ENCODE results near the gene NPAS4.

The NPAS4 gene

DNA sequence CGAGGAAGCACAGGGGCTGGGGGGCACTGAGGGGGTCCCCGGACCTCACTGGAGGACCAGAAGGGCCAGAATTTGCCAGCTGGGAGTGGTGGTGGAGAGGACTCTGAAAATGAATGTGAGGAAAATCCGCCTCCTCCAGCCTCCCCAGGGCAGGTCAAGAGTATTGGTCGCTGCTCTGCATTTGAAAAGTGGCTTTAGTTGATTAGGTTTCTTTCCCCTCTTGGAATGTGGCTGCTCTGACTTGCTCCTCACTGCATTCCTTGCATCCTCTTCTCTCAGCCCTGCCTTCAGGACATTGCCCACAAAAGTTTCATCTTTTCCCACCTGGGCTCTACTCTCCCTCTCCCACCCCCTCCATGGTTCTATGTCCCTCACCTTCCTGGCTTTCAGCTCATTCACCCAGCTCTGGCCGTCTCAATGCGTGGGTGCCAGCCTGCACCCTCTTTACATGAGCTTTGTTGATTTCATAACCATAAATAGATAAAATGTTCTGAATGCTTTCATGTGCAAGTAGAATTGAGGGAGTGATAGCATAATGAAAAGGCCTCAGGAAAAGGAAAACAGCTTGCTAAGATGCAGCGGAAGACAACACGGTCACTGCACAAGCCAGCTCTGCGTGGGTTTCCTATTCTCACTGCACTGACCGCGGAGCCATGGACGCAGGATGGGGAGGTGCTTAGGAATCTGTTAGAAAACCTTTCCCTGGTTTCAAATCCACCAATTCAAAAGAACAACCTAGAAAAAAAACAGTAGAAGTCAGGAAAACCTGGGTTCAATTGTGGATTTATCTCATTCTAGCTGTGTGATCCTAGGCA is 6.5 kb upstream of the NPAS4 start:
- TF ChIP-seq POLR2A (IDR thresholded peaks at IDR 0.05; ENCODE audit: extremely low read depth, insufficient read length) (no peak), MYC (IDR thresholded peaks at IDR 0.05; ENCODE audit: low read depth, low read length) (no peak)
- TF ChIP-seq, protein P1, sequence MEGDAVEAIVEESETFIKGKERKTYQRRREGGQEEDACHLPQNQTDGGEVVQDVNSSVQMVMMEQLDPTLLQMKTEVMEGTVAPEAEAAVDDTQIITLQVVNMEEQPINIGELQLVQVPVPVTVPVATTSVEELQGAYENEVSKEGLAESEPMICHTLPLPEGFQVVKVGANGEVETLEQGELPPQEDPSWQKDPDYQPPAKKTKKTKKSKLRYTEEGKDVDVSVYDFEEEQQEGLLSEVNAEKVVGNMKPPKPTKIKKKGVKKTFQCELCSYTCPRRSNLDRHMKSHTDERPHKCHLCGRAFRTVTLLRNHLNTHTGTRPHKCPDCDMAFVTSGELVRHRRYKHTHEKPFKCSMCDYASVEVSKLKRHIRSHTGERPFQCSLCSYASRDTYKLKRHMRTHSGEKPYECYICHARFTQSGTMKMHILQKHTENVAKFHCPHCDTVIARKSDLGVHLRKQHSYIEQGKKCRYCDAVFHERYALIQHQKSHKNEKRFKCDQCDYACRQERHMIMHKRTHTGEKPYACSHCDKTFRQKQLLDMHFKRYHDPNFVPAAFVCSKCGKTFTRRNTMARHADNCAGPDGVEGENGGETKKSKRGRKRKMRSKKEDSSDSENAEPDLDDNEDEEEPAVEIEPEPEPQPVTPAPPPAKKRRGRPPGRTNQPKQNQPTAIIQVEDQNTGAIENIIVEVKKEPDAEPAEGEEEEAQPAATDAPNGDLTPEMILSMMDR (IDR thresholded peaks at IDR 0.05; ENCODE audit: low read depth, low read length): no peak
- TF ChIP-seq, protein P2, sequence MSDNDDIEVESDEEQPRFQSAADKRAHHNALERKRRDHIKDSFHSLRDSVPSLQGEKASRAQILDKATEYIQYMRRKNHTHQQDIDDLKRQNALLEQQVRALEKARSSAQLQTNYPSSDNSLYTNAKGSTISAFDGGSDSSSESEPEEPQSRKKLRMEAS (IDR thresholded peaks at IDR 0.05; ENCODE audit: low read depth, low read length): no peak
- no peak for DNase-seq (ENCODE audit: low read depth)
- H3K4me3 ChIP-seq (ENCODE audit: low read depth, low read length): no peak overlapping the region

DNA sequence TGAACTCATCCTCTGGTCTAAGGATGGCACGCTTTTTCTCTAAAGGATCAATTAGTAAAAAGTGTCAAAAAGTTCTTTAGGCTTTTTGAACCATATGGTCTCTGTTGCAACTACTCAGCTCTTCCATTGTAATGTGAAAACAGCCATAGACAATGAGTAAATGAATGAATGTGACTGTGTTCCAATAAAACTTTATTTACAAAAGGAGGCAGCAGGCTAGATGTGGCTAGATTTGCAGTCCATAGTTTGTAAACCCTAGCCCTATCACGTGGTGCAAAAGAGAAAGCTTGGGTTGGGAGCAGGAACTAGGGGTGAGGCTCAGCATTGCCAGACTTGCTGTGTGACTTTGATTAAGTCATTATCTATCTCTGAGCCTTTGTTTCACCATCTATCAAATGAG is 5.4 kb upstream of the NPAS4 start:
- TF ChIP-seq MYC (IDR thresholded peaks at IDR 0.05; ENCODE audit: low read depth, low read length) (no peak), POLR2A (IDR thresholded peaks at IDR 0.05; ENCODE audit: extremely low read depth, insufficient read length) (no peak)
- TF ChIP-seq, protein P1 (IDR thresholded peaks at IDR 0.05; ENCODE audit: low read depth, low read length): no peak
- TF ChIP-seq, protein P2 (IDR thresholded peaks at IDR 0.05; ENCODE audit: low read depth, low read length): no peak
- no peak overlapping the region for H3K4me3 ChIP-seq (ENCODE audit: low read depth, low read length)
- DNase-seq (ENCODE audit: low read depth): no peak

DNA sequence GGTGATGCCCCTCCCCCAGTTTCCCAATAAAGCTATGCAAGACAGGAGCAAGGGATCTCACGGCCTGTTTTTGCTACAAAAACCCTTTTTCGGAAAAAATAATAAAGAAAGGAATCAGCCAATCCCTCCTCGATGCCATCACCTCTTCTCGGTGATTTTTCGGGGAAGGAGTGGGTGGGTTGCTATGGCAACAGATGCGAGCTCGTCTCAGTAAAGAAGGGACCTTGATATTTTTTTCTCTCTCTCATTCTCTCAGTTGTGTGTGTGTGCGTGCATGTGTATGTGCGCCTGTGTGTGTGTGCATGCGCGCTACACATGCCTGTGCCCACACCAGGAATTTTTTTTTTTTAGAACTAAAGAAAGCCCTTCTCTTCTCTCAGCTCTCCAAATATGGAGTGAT is 3.8 kb upstream of the NPAS4 start:
- H3K4me3 ChIP-seq (ENCODE audit: low read depth, low read length): no peak overlapping the region
- TF ChIP-seq MYC (IDR thresholded peaks at IDR 0.05; ENCODE audit: low read depth, low read length) (no peak), POLR2A (IDR thresholded peaks at IDR 0.05; ENCODE audit: extremely low read depth, insufficient read length) (no peak)
- TF ChIP-seq, protein P2 (IDR thresholded peaks at IDR 0.05; ENCODE audit: low read depth, low read length): no peak
- TF ChIP-seq, protein P1 (IDR thresholded peaks at IDR 0.05; ENCODE audit: low read depth, low read length): no peak
- DNase-seq (ENCODE audit: low read depth): no peak

DNA sequence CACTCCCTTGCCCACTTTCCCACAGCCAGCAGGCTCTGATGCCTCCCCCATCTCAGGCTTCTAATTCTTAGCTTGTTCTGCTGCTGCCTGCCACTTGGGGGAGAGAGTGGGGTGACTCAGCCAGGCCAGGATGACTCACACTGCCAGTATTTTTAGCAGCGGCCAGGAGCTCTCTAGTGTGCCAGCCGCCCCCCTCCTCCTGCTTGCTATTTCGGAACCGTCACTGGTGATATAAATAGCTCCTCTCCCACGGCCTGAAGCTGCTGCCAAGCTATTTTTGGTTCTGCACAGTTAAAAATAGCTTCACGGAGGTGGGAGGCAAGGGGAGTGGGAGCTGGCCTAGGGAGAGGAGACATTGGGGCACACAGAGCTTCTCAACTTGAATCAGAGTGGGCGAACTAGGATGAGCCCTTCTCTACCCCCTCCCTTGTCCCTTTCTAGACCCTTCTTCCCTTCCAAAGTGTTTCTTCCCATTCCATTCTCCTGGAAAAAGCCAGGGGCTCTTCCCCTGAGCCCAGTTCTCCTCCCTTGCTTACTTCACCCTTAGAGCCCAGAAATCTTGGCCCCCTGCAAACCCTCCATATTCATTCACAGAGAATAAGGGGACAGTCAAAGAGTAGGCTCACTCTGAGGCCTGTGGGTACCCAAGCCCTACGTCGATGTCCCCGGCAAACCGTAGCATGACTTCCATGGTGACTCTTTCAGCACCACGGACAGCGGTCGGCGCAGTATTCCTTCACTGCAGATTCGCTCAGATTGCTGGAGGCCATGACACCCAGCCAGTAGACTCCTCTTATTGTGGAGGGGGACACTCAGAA is 2.5 kb upstream of the NPAS4 start:
- no peak overlapping the region for H3K4me3 ChIP-seq (ENCODE audit: low read depth, low read length)
- TF ChIP-seq, protein P1 (IDR thresholded peaks at IDR 0.05; ENCODE audit: low read depth, low read length): peak; percentile 72
- TF ChIP-seq, protein P2 (IDR thresholded peaks at IDR 0.05; ENCODE audit: low read depth, low read length): peak; percentile 79
- TF ChIP-seq MYC (IDR thresholded peaks at IDR 0.05; ENCODE audit: low read depth, low read length) (peak; percentile 26; the same call in 1 of the 2 replicates), POLR2A (IDR thresholded peaks at IDR 0.05; ENCODE audit: extremely low read depth, insufficient read length) (no peak)
- peak; percentile 93 for DNase-seq (ENCODE audit: low read depth)

DNA sequence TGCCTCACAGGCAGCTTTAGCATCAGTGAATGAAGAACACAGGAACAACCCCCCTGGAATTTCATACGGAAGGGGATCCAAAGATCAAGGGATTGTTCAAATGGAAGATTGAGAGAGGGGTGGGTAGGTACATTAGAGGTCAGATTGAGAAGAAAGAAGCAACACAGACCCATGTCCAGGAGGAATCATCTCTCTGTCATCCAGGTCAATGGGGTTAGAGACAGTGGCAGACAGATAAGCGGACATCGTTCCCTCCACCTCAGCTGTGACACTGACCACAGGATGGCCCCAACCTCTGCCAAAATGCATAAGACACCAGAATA is 1.9 kb upstream of the NPAS4 start:
- TF ChIP-seq MYC (IDR thresholded peaks at IDR 0.05; ENCODE audit: low read depth, low read length): no peak
- TF ChIP-seq POLR2A (IDR thresholded peaks at IDR 0.05; ENCODE audit: extremely low read depth, insufficient read length): no peak
- TF ChIP-seq, protein P2 (IDR thresholded peaks at IDR 0.05; ENCODE audit: low read depth, low read length): no peak
- TF ChIP-seq, protein P1 (IDR thresholded peaks at IDR 0.05; ENCODE audit: low read depth, low read length): no peak
- no peak overlapping the region for H3K4me3 ChIP-seq (ENCODE audit: low read depth, low read length)
- no peak for DNase-seq (ENCODE audit: low read depth)
